Stimulated activated CD4-positive, alpha-beta T cell treated with anti-CD3 and anti-CD28 coated beads, Interleukin-15, amount 100 ng/mL, for 48 hours (primary cell): ENCODE data around the gene XCR1.
"Not testable (repeated sequence)": the region's sequence is repeated elsewhere in the genome, so short reads cannot be mapped to it uniquely, and the experiment has no call there.

ENCODE experiments used
- DNase-seq, 2 donors: peaks; one replicate each; pipeline ENCODE4 v3.0.0-alpha.2; 2020; ENCODE audit warnings: low read depth in 2 of 2

Gene XCR1

GRCh38 chr3:46027021-46027705 lies at the start of gene XCR1:
Gene XCR1, minus strand, starts transcription at chr3:46027483. Its CDS starts 5,536 bp downstream, at chr3:46021947.
- no peak for DNase-seq

- DNase-seq = no peak
Measured at GRCh38 chr3:46076606-46077005, 49.3 kb upstream of the XCR1 start.

- no peak for DNase-seq
Measured at GRCh38 chr3:46075816-46076215, 48.5 kb upstream of the XCR1 start.

GRCh38 chr3:46071222-46071858 lies 44.1 kb upstream of the XCR1 start:
- no peak for DNase-seq

GRCh38 chr3:46070595-46071093 lies 43.4 kb upstream of the XCR1 start:
- no peak for DNase-seq

GRCh38 chr3:46068501-46068900 lies 41.2 kb upstream of the XCR1 start:
- no peak for DNase-seq

- no peak for DNase-seq
Measured at GRCh38 chr3:46067401-46067800, 40.1 kb upstream of the XCR1 start.

- no peak for DNase-seq
Measured at GRCh38 chr3:46065750-46066256, 38.5 kb upstream of the XCR1 start.

- peak; percentile 57 to 71 for DNase-seq
Measured at GRCh38 chr3:46065294-46065705, 38.0 kb upstream of the XCR1 start.

GRCh38 chr3:46062679-46063078 lies 35.4 kb upstream of the XCR1 start:
- DNase-seq = no peak

- no peak for DNase-seq
Measured at GRCh38 chr3:46061887-46062286, 34.6 kb upstream of the XCR1 start.

- no peak for DNase-seq
Measured at GRCh38 chr3:46061108-46061720, 33.9 kb upstream of the XCR1 start.

- DNase-seq = no peak
Measured at GRCh38 chr3:46060551-46060950, 33.3 kb upstream of the XCR1 start.

GRCh38 chr3:46059432-46059831 lies 32.1 kb upstream of the XCR1 start:
- no peak for DNase-seq

- no peak for DNase-seq
Measured at GRCh38 chr3:46058981-46059380, 31.7 kb upstream of the XCR1 start.

GRCh38 chr3:46057716-46058115 lies 30.4 kb upstream of the XCR1 start:
- no peak for DNase-seq

- no peak for DNase-seq
Measured at GRCh38 chr3:46056686-46057085, 29.4 kb upstream of the XCR1 start.

- not testable (repeated sequence) for DNase-seq
Measured at GRCh38 chr3:46053761-46054515, 26.7 kb upstream of the XCR1 start.

GRCh38 chr3:46053265-46053664 lies 26.0 kb upstream of the XCR1 start:
- not testable (repeated sequence) for DNase-seq

GRCh38 chr3:46052531-46052930 lies 25.2 kb upstream of the XCR1 start:
- no peak for DNase-seq

GRCh38 chr3:46049093-46049492 lies 21.8 kb upstream of the XCR1 start:
- no peak for DNase-seq

- DNase-seq = peak in 1 of 2 donors; percentile 14
Measured at GRCh38 chr3:46046231-46046630, 18.9 kb upstream of the XCR1 start.
